Neural cell (in vitro differentiated cells): Measurements from ENCODE around the gene ENDOU. TPM values are rescaled to one million over a fixed set of nuclear protein-coding genes. Genes with fewer than 3 reads are reported as not detected.

Experiments used
- H2AFZ ChIP-seq: fragments of 200-600, 300-800 bp; sonication (generic), shearing (Covaris generic); 2 replicates; pipeline ENCODE4 v1.6.0; 2014; ENCODE audit warnings: low read depth, mild to moderate bottlenecking, antibody characterized with exemption, low read length, moderate library complexity
- H3F3A ChIP-seq: fragments of 200-600 bp; shearing (Covaris generic); 2 replicates; pipeline ENCODE4 v1.6.1; 2016; ENCODE audit warnings: mild to moderate bottlenecking, moderate library complexity, mixed read lengths, antibody characterized with exemption, low read length; ENCODE audit not compliant: insufficient read depth, poor library complexity, severe bottlenecking
- H3K27ac ChIP-seq: fragments of 200-600, 300-800 bp; sonication (generic), shearing (Covaris generic); 2 replicates; pipeline ENCODE4 v1.5.1; 2014; ENCODE audit warnings: mild to moderate bottlenecking, low read length, moderate library complexity
- H3K27me3 ChIP-seq: fragments of 300-800, 200-600 bp; sonication (generic), shearing (Covaris generic); 2 replicates; pipeline ENCODE4 v1.6.0; 2014; ENCODE audit warnings: mild to moderate bottlenecking, low read depth, low read length, moderate library complexity; ENCODE audit not compliant: insufficient read depth
- H3K36me3 ChIP-seq: fragments of 300-800, 200-600 bp; sonication (generic), shearing (Covaris generic); 2 replicates; pipeline ENCODE4 v1.5.1; 2014; ENCODE audit warnings: mild to moderate bottlenecking, antibody characterized with exemption, low read length, moderate library complexity; ENCODE audit not compliant: insufficient read depth
- H3K4me2 ChIP-seq: fragments of 300-800, 200-600 bp; sonication (generic), shearing (Covaris generic); 2 replicates; pipeline ENCODE4 v1.6.0; 2014; ENCODE audit warnings: mild to moderate bottlenecking, low read length
- H3K4me3 ChIP-seq: fragments of 300-800, 200-600 bp; sonication (generic), shearing (Covaris generic); 2 replicates; pipeline ENCODE4 v1.5.1; 2014; ENCODE audit warnings: mild to moderate bottlenecking, low read length, moderate library complexity
- H3K79me2 ChIP-seq: fragments of 200-600 bp; shearing (Covaris generic); replicated peaks from 2 replicates; pipeline ENCODE4 v1.6.0; 2014; ENCODE audit warnings: mild to moderate bottlenecking, low read length, moderate library complexity; ENCODE audit not compliant: insufficient read depth
- H3K9ac ChIP-seq: fragments of 300-800, 200-600 bp; sonication (generic), shearing (Covaris generic); 2 replicates; pipeline ENCODE4 v1.6.1; 2016; ENCODE audit warnings: mild to moderate bottlenecking, low read length, mixed read lengths
- H3K9me2 ChIP-seq: fragments of 200-600 bp; shearing (Covaris generic); 2 replicates; pipeline ENCODE4 v1.6.1; 2016; ENCODE audit warnings: mild to moderate bottlenecking, low read length, mixed read lengths; ENCODE audit not compliant: insufficient read depth
- H3K9me3 ChIP-seq: fragments of 200-600, 300-800 bp; sonication (generic), shearing (Covaris generic); 2 replicates; pipeline ENCODE4 v1.6.1; 2016; ENCODE audit warnings: mild to moderate bottlenecking, mixed run types, low read length, moderate library complexity, mixed read lengths
- H4K20me1 ChIP-seq: fragments of 200-600 bp; shearing (Covaris generic); 2 replicates; pipeline ENCODE4 v1.6.1; 2016; ENCODE audit warnings: mild to moderate bottlenecking, mixed run types; ENCODE audit not compliant: insufficient read depth
- CTCF ChIP-seq: fragments of 450-650 bp; IDR thresholded peaks from 2 replicates; pipeline ENCODE4 v1.5.1; 2014; ENCODE audit warnings: antibody characterized with exemption, mild to moderate bottlenecking, moderate library complexity; ENCODE audit not compliant: poor library complexity, severe bottlenecking
- EP300 ChIP-seq: fragments of 450-650 bp; conservative IDR thresholded peaks from 2 replicates; pipeline ENCODE4 v1.6.1; 2014; ENCODE audit warnings: antibody characterized with exemption, mild to moderate bottlenecking, moderate library complexity; ENCODE audit not compliant: poor library complexity, severe bottlenecking
- EZH2 ChIP-seq: fragments of 200-600, 300-800 bp; shearing (Covaris generic), sonication (generic); IDR thresholded peaks from 2 replicates; pipeline ENCODE4 v1.6.1; 2014; ENCODE audit warnings: antibody characterized with exemption, low read length, borderline replicate concordance, mild to moderate bottlenecking; ENCODE audit not compliant: insufficient read depth, poor library complexity, severe bottlenecking
- MXI1 ChIP-seq: fragments of 450-650 bp; conservative IDR thresholded peaks from 2 replicates; pipeline ENCODE4 v1.6.1; 2014; ENCODE audit warnings: antibody characterized with exemption, mild to moderate bottlenecking; ENCODE audit not compliant: poor library complexity, severe bottlenecking
- POLR2AphosphoS5 ChIP-seq: IDR thresholded peaks from 2 replicates; pipeline ENCODE4 v1.6.1; 2012
- RAD21 ChIP-seq: fragments of 450-650 bp; conservative IDR thresholded peaks from 2 replicates; pipeline ENCODE4 v1.6.1; 2014; ENCODE audit warnings: antibody characterized with exemption, mild to moderate bottlenecking, moderate library complexity
- REST ChIP-seq: IDR thresholded peaks from 2 replicates; pipeline ENCODE4 v1.6.1; 2012; ENCODE audit warnings: borderline replicate concordance
- SMC3 ChIP-seq: fragments of 450-650 bp; conservative IDR thresholded peaks from 2 replicates; pipeline ENCODE4 v1.6.1; 2014; ENCODE audit warnings: antibody characterized with exemption, mild to moderate bottlenecking, moderate library complexity; ENCODE audit not compliant: poor library complexity
- TAF1 ChIP-seq: IDR thresholded peaks from 2 replicates; pipeline ENCODE4 v1.6.1; 2012; ENCODE audit warnings: low read depth
- polyA minus RNA-seq: library from RNA; depleted of rRNA, polyadenylated mRNA; stranded (reverse); fragments of >200 nt; gene quantifications from 2 replicates; pipeline ENCODE4 v1.2.3, GENCODE V29; 2014
- polyA plus RNA-seq: library from polyadenylated mRNA; depleted of rRNA; stranded (reverse); fragments of >200 nt; gene quantifications from 2 replicates; pipeline ENCODE4 v1.2.3, GENCODE V29; 2014

Gene ENDOU, protein sequence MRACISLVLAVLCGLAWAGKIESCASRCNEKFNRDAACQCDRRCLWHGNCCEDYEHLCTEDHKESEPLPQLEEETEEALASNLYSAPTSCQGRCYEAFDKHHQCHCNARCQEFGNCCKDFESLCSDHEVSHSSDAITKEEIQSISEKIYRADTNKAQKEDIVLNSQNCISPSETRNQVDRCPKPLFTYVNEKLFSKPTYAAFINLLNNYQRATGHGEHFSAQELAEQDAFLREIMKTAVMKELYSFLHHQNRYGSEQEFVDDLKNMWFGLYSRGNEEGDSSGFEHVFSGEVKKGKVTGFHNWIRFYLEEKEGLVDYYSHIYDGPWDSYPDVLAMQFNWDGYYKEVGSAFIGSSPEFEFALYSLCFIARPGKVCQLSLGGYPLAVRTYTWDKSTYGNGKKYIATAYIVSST
- polyA plus RNA-seq (not detected in 2 replicates), polyA minus RNA-seq (not detected in 2 replicates)

- Histone ChIP-seq H3K27ac (no peak within 1 kb of the TSS), H3K9me3 (no peaks in the 10 kb centered on the region), H3K36me3 (no peaks in the 10 kb centered on the region), H2AFZ (no peak within 1 kb of the TSS), H3K9me2 (no peaks in the 10 kb centered on the region), H3K27me3 (no peaks in the 10 kb centered on the region), H3K9ac (no peak within 1 kb of the TSS), H3F3A (no peaks in the 10 kb centered on the region), H3K4me2 (no peak within 1 kb of the TSS), H4K20me1 (no peaks in the 10 kb centered on the region), H3K4me3 (no peak within 1 kb of the TSS), H3K79me2 (no peaks in the 10 kb centered on the region)
- TF ChIP-seq TAF1 = no peak
- TF ChIP-seq CTCF = no peak
- no peak for TF ChIP-seq POLR2AphosphoS5
- no peak for TF ChIP-seq SMC3
- no peak for TF ChIP-seq REST
- no peak for TF ChIP-seq MXI1
- TF ChIP-seq EP300 = no peak
- TF ChIP-seq RAD21 = no peak
- no peak for TF ChIP-seq EZH2
These were observed at the start of gene ENDOU for GRCh38 chr12:47725091-47725772. ENDOU (minus strand) TSS chr12:47725490; CDS start chr12:47725413, 77 bp downstream.

DNA sequence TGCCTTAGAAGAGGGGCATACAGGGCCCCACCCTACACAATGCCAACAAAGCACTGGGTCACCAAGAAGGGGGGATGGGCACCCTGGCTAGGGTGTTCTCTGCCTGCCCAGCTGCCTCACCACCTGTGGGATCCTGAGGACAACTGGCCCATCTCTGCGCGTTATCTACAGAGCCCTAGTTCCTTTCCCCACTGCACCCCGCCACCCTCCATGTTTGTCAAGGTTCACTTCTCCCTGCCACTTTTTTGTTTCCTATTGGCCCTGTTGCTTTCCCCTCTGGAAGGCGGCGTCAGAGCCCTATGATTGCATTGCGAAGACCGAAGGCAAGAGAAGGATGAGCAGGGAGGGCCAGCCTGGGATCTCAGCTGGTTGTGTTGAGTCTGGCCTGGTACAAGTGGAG, 49.4 kb upstream of the ENDOU start:
- TF ChIP-seq RAD21 = no peak
- TF ChIP-seq CTCF = no peak
- TF ChIP-seq REST = no peak
- no peak for TF ChIP-seq MXI1
- TF ChIP-seq SMC3 = no peak
- no peak for TF ChIP-seq POLR2AphosphoS5
- no peak for TF ChIP-seq TAF1
- TF ChIP-seq EZH2 = no peak
- TF ChIP-seq EP300 = no peak
- no peaks in the 10 kb centered on the region for H3K9me3 ChIP-seq

More for the DNA sequence above, 49.4 kb upstream of the ENDOU start:
- Histone ChIP-seq H4K20me1 (no peaks in the 10 kb centered on the region), H3K27ac (no peak overlapping the region), H3K4me3 (peak overlapping the region; percentile 90), H3K36me3 (no peaks in the 10 kb centered on the region), H3K79me2 (no peaks in the 10 kb centered on the region), H3K9ac (no peak overlapping the region), H3K9me2 (no peaks in the 10 kb centered on the region), H3K4me2 (no peak overlapping the region), H3F3A (no peaks in the 10 kb centered on the region), H2AFZ (no peak overlapping the region), H3K27me3 (no peaks in the 10 kb centered on the region)
